GM23248 (cell line): ENCODE data around the gene SLIT3. TPM values are rescaled to one million over a fixed set of nuclear protein-coding genes. Genes with fewer than 3 reads are reported as not detected.

ENCODE experiments used
- DNase-seq: peaks from one replicate; pipeline ENCODE4 v3.0.0-alpha.2; 2015
- H2AFZ ChIP-seq: fragments of 200-600 bp; sonication (generic); 2 replicates; pipeline ENCODE4 v1.6.1; 2016; ENCODE audit warnings: antibody characterized with exemption
- H3F3A ChIP-seq: fragments of 200-600 bp; sonication (generic); 2 replicates; pipeline ENCODE4 v1.6.1; 2016; ENCODE audit warnings: mild to moderate bottlenecking, antibody characterized with exemption, mixed run types; ENCODE audit not compliant: insufficient read depth
- H3K27ac ChIP-seq: fragments of 200-600 bp; sonication (generic); 2 replicates; pipeline ENCODE4 v1.5.1; 2016; ENCODE audit warnings: mild to moderate bottlenecking
- H3K27me3 ChIP-seq: fragments of 200-600 bp; sonication (generic); replicated peaks from 2 replicates; pipeline ENCODE4 v1.6.1; 2016; ENCODE audit warnings: mild to moderate bottlenecking; ENCODE audit not compliant: insufficient read depth
- H3K36me3 ChIP-seq: fragments of 200-600 bp; sonication (generic); 2 replicates; pipeline ENCODE4 v1.6.1; 2016; ENCODE audit warnings: low read depth, mild to moderate bottlenecking
- H3K4me1 ChIP-seq: fragments of 200-600 bp; sonication (generic); 2 replicates; pipeline ENCODE4 v1.6.1; 2016; ENCODE audit warnings: mild to moderate bottlenecking; ENCODE audit not compliant: insufficient read depth
- H3K4me2 ChIP-seq: fragments of 200-600 bp; sonication (generic); one replicate; pipeline ENCODE4 v1.6.1; 2016; ENCODE audit warnings: mild to moderate bottlenecking; ENCODE audit not compliant: unreplicated experiment
- H3K4me3 ChIP-seq: fragments of 200-600 bp; sonication (generic); 2 replicates; pipeline ENCODE4 v1.5.1; 2016; ENCODE audit warnings: mild to moderate bottlenecking
- H3K79me2 ChIP-seq: fragments of 200-600 bp; sonication (generic); 2 replicates; pipeline ENCODE4 v1.6.1; 2016; ENCODE audit warnings: mild to moderate bottlenecking; ENCODE audit not compliant: insufficient read depth
- H3K9ac ChIP-seq: fragments of 200-600 bp; sonication (generic); 2 replicates; pipeline ENCODE4 v1.6.1; 2016; ENCODE audit warnings: mild to moderate bottlenecking
- H3K9me2 ChIP-seq: fragments of 200-600 bp; sonication (generic); 2 replicates; pipeline ENCODE4 v1.6.1; 2016; ENCODE audit warnings: mixed run types, mild to moderate bottlenecking, moderate library complexity; ENCODE audit not compliant: insufficient read depth
- H3K9me3 ChIP-seq: fragments of 200-600 bp; sonication (generic); one replicate; pipeline ENCODE4 v1.6.1; 2017; ENCODE audit warnings: low read depth
- H4K20me1 ChIP-seq: fragments of 200-600 bp; sonication (generic); 2 replicates; pipeline ENCODE4 v1.6.0; 2016; ENCODE audit not compliant: insufficient read depth
- EZH2 ChIP-seq: fragments of 200-600 bp; sonication (generic); IDR thresholded peaks from 2 replicates; pipeline ENCODE4 v1.6.1; 2018; ENCODE audit warnings: antibody characterized with exemption, mild to moderate bottlenecking; ENCODE audit not compliant: insufficient read depth, poor library complexity, severe bottlenecking
- EZH2phosphoT487 ChIP-seq: fragments of 200-600 bp; sonication (generic); IDR thresholded peaks from 2 replicates; pipeline ENCODE4 v1.6.1; 2018; ENCODE audit warnings: antibody characterized with exemption, moderate library complexity, mild to moderate bottlenecking, low read depth; ENCODE audit not compliant: insufficient read depth
- WGBS, 2 experiments: methylation state at CpG; one replicate each; pipeline ENCODE4 v1.1.6; 2015 to 2017; ENCODE audit warnings: low lambda C conversion rate in 2 of 2, low coverage in 1 of 2; ENCODE audit errors: missing lambda C conversion rate in 2 of 2; 5-methylcytosine and 5-hydroxymethylcytosine counted together
- in situ Hi-C: fragments of 300-500 bp; cut with MboI; formaldehyde crosslinking; loops from 2 replicates; pipeline ENCODE4 v1.15.0; 2020
- polyA plus RNA-seq: library from polyadenylated mRNA; unstranded; fragments of >200 nt; fragmentation: Nextera tagmentation; extraction: Ambion mirVana; gene quantifications from 2 replicates; pipeline ENCODE4 v1.2.1, GENCODE V29; 2016
- total RNA-seq: library from RNA; depleted of rRNA; stranded (reverse); fragments of >200 nt; shearing (Covaris generic); gene quantifications from 2 replicates; pipeline ENCODE4 v1.2.3, GENCODE V29; 2014

SLIT3 gene
- total and polyA plus RNA-seq, 2 experiments from 2014 or later, result 61.9 to 100 TPM

DNA sequence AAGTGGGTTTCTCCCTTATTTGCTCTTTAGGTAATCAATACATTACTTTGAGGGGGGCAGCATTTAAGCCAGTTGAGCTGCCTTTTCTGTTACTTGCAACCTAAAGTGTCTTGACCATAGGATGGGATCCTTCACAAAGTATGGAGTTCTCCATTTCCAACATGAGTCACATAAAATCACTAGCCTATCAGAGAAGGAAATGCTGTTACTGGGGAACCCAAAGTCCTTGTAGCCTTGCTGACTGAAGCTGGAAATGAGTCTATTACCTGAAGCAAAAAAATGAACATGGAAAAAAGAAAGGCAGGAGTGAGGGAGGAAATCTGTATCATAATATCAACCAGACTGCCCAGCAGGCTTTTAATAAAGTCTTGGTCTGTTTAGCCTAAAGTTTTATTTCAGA is 42.8 kb upstream of the SLIT3 start:
- Histone ChIP-seq H3K4me1 (peaks cover 26% of the 10 kb centered on the region), H3K36me3 (no peaks in the 10 kb centered on the region), H3K27me3 (no peaks in the 10 kb centered on the region), H4K20me1 (no peaks in the 10 kb centered on the region), H3K9me2 (no peaks in the 10 kb centered on the region), H3K4me3 (no peak overlapping the region), H3K4me2 (no peak overlapping the region), H3K9me3 (no peaks in the 10 kb centered on the region), H3K9ac (no peak overlapping the region), H3F3A (peaks cover 25% of the 10 kb centered on the region; the same call in 1 of the 2 replicates), H3K27ac (no peak overlapping the region), H3K79me2 (no peaks in the 10 kb centered on the region), H2AFZ (no peak overlapping the region)
- no peak for DNase-seq
- in situ Hi-C loops, result no loop called here
- TF ChIP-seq EZH2, result no peak
- TF ChIP-seq EZH2phosphoT487, result no peak

DNA sequence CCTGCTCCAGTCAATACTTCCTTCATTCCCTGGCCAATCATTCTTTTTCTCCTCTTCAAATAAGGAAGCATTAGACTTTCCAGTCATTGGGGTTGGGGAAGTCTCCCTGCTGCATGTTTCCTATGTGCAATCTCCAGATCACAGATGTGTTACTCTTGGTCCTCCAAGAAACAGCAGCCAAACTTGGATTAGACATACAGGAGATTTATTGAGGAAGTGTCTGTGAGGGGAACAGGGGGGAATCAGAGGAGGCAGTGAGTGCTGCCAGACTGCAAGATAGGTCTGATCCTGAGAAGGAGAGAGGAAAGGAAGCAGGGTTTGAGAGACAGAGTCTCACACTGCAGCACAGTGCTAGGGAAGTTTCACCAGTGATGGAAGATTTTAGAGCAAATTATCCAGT is 40.6 kb upstream of the SLIT3 start:
- Histone ChIP-seq H3K4me2 (no peak overlapping the region), H3K36me3 (no peaks in the 10 kb centered on the region), H3K4me3 (no peak overlapping the region), H3K27ac (no peak overlapping the region), H3K79me2 (no peaks in the 10 kb centered on the region), H3K4me1 (peaks cover 9% of the 10 kb centered on the region), H3K9me3 (no peaks in the 10 kb centered on the region), H4K20me1 (no peaks in the 10 kb centered on the region), H3F3A (0 out of 2 replicates have a peak, but pooled peaks cover 11% of the 10 kb centered on the region), H3K27me3 (no peaks in the 10 kb centered on the region), H3K9ac (no peak overlapping the region), H3K9me2 (no peaks in the 10 kb centered on the region), H2AFZ (no peak overlapping the region)
- TF ChIP-seq EZH2phosphoT487, result no peak
- TF ChIP-seq EZH2, result no peak
- no peak for DNase-seq
- in situ Hi-C loops, result no loop called here

DNA sequence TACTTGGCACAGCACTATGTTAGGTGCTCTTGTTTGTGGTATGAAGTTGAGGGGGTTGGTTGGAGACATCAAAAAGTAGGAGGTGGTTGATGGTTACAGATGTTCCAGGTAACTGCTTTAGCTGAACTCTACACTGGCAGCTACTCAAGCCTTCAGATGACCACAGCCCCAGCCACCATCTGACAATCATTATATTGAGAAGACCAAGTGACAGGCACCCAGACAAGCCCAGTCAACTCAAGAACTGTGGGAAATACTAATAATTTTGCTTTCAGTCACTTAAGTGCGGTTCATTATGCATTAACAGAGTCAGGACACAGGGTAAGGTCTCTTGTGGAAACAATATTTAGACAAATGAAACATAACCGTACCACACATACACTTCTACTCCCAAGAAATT is 38.9 kb upstream of the SLIT3 start:
- 90% methylated on average over 2 of the region's 2 CpGs for WGBS, 2 experiments
- Histone ChIP-seq H3K4me2 (no peak overlapping the region), H3K4me1 (peaks cover 5% of the 10 kb centered on the region), H3K36me3 (no peaks in the 10 kb centered on the region), H3K9me3 (no peaks in the 10 kb centered on the region), H3F3A (0 out of 2 replicates have a peak, but pooled peaks cover 7% of the 10 kb centered on the region), H3K9ac (no peak overlapping the region), H3K4me3 (no peak overlapping the region), H3K27me3 (no peaks in the 10 kb centered on the region), H3K27ac (no peak overlapping the region), H4K20me1 (no peaks in the 10 kb centered on the region), H2AFZ (no peak overlapping the region), H3K9me2 (no peaks in the 10 kb centered on the region), H3K79me2 (no peaks in the 10 kb centered on the region)
- DNase-seq, result no peak
- TF ChIP-seq EZH2, result no peak
- in situ Hi-C loops, result no loop called here

DNA sequence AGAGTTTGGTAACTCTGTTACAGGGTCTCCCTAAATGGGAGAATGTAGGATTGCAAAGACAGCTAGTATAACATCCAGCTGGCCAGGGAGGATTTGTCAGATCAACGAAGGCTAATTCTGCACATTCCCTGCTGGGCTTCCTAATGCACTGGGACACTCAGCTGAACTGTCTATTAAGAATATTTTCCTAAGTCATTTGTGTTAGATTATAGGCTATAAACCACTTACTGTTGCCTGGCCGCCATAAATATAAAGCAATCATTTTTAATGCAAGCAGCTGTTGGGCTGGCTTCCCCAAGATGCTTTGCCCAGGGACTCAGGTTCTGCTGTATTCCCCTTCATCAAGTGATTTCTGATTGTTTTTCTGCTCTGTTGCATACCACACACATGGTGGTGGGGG is 35.3 kb upstream of the SLIT3 start:
- no peaks in the 10 kb centered on the region for H4K20me1 ChIP-seq
- WGBS, 2 experiments, result 44 to 45% methylated on average over 2 of the region's 2 CpGs
- no peaks in the 10 kb centered on the region for H3K9me2 ChIP-seq
- H3K79me2 ChIP-seq, result no peaks in the 10 kb centered on the region
- no peak overlapping the region for H3K4me2 ChIP-seq
- H3F3A ChIP-seq, result no peaks in the 10 kb centered on the region
- H3K27me3 ChIP-seq, result no peaks in the 10 kb centered on the region
- no peak overlapping the region for H3K27ac ChIP-seq
- in situ Hi-C loops, result no loop called here
- H2AFZ ChIP-seq, result no peak overlapping the region
- no peaks in the 10 kb centered on the region for H3K9me3 ChIP-seq
- TF ChIP-seq EZH2 (no peak), EZH2phosphoT487 (no peak)
- no peak for DNase-seq
- H3K36me3 ChIP-seq, result no peaks in the 10 kb centered on the region
- H3K4me1 ChIP-seq, result no peaks in the 10 kb centered on the region
- H3K9ac ChIP-seq, result no peak overlapping the region
- H3K4me3 ChIP-seq, result no peak overlapping the region

DNA sequence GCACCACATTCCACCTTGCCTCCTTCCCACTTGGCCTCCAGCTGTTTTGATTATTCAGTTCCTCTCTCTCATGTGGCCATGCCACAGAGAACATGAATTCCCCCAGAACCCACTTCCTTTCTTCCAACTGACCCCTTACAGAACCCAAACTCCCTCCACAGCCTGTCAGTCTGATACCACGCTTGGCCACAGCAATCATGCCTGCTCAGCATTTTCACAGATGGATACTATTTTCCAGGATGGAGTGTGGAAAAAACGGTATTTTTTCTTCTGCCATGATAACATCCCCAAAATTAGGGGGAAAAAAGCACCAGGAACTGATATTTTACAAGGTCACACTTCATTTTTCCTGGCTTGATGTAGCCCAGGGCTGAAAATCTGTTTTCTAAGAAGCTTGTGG is 34.9 kb upstream of the SLIT3 start:
- H3K4me1 ChIP-seq, result no peaks in the 10 kb centered on the region
- no peaks in the 10 kb centered on the region for H3K9me2 ChIP-seq
- H3K36me3 ChIP-seq, result no peaks in the 10 kb centered on the region
- in situ Hi-C loops, result no loop called here
- no peak for DNase-seq
- no peak overlapping the region for H3K27ac ChIP-seq
- H3K4me2 ChIP-seq, result no peak overlapping the region
- no peak overlapping the region for H3K9ac ChIP-seq
- no peaks in the 10 kb centered on the region for H3F3A ChIP-seq
- H4K20me1 ChIP-seq, result no peaks in the 10 kb centered on the region
- 85 to 92% methylated on average over 2 of the region's 2 CpGs for WGBS, 2 experiments
- TF ChIP-seq EZH2phosphoT487 (no peak), EZH2 (no peak)
- no peaks in the 10 kb centered on the region for H3K79me2 ChIP-seq
- no peaks in the 10 kb centered on the region for H3K27me3 ChIP-seq
- H3K9me3 ChIP-seq, result no peaks in the 10 kb centered on the region
- H3K4me3 ChIP-seq, result no peak overlapping the region
- no peak overlapping the region for H2AFZ ChIP-seq
